Endothelial cell of umbilical vein (primary cell): ENCODE measurements around the gene MYH7.

Source experiments
- EZH2 ChIP-seq: IDR thresholded peaks from 2 replicates; pipeline ENCODE4 v1.6.1; 2012; ENCODE audit warnings: borderline replicate concordance, low read depth, mild to moderate bottlenecking, moderate library complexity, low read length, inconsistent platforms; ENCODE audit not compliant: severe bottlenecking
- GATA2 ChIP-seq: IDR thresholded peaks from 2 replicates; pipeline ENCODE4 v1.7.0; 2011; ENCODE audit warnings: low read depth, mild to moderate bottlenecking, moderate library complexity, mixed read lengths, low read length; ENCODE audit not compliant: insufficient read length, insufficient read depth
- POLR2AphosphoS5 ChIP-seq: IDR thresholded peaks from 2 replicates; pipeline ENCODE4 v1.6.1; 2012; ENCODE audit warnings: low read depth, mild to moderate bottlenecking, control low read depth, low read length, moderate library complexity; ENCODE audit not compliant: insufficient read depth

- TF ChIP-seq GATA2 = no peak
- no peak for TF ChIP-seq POLR2AphosphoS5
- no peak for TF ChIP-seq EZH2
Measured at GRCh38 chr14:23392613-23393012, 42.8 kb downstream of the MYH7 start.
